ENCODE data around the gene DTX2. TPM values are rescaled to one million over a fixed set of nuclear protein-coding genes. Genes with fewer than 3 reads are reported as not detected.
A peak's percentile ranks its signal among the peaks of the same experiment; 100 is the strongest.
"Not testable (repeated sequence)": the region's sequence is repeated elsewhere in the genome, so short reads cannot be mapped to it uniquely, and the experiment has no call there.

Gene DTX2
- total RNA-seq, 2 experiments from 2014 or later = 9.6 to 27.8 TPM

DNA sequence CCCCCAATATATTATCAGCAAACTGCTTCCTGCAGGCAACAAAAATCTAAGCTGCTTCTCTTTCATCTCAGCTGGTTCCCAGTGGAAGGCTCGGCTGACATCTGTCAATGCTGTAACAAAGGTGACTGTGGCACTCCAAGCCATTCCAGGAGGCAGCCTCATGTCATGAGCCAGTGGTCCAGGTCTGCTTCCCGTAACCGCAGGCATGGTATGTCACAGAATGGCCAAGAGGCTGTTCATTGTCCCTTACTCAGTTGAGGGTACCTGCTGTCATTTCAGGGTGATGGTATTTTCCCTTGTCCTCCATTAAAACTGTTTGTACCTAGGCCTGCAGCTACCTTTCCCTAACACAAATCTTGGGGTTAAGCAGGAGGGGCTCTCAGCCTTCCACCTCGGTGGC lies 21.1 kb upstream of the DTX2 start:
- H3K27ac ChIP-seq (ENCODE audit: low read depth, low read length, poor library complexity, severe bottlenecking); H3K36me3 ChIP-seq (ENCODE audit: insufficient read depth, low read length); H3K4me3 ChIP-seq (ENCODE audit: low read depth, low read length, poor library complexity, severe bottlenecking); H3K79me2 ChIP-seq (ENCODE audit: insufficient read depth, low read depth, low read length); H2AFZ ChIP-seq (ENCODE audit: low read length); H4K20me1 ChIP-seq (ENCODE audit: insufficient read depth, low read length); BruUV-seq (replicated peaks); DNase-seq (ENCODE audit: low spot score); H3K9me3 ChIP-seq (ENCODE audit: low read length); intact Hi-C loops (cut with micrococcal nuclease; ENCODE audit: unreplicated experiment); CTCF ChIA-PET (ENCODE audit: unreplicated experiment); H3K9me2 ChIP-seq (ENCODE audit: insufficient read depth, low read length); POLR2A ChIA-PET; H3K4me1 ChIP-seq (ENCODE audit: insufficient read depth, low read length, poor library complexity, severe bottlenecking); H3K4me2 ChIP-seq (ENCODE audit: low read length): not testable (repeated sequence)

DNA sequence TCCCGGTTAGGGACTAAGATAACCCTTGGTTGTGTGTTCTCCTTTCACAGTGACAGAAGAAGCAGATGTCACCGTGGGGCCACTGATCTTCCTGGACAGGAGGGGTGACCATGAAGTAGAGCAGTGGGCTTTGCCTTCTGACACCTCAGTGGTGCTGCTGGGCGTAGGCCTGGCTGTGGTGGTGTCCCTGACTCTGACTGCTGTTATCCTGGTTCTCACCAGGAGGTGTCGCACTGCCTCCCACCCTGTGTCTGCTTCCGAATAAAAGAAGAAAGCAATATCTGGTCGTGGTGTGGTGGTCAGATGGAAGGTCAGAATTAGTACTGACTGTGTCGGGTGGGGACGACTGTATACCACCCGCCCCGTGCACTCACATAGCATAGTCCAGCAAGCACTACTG lies 19.7 kb upstream of the DTX2 start:
- H3K79me2 ChIP-seq (ENCODE audit: insufficient read depth, low read depth, low read length); H3K36me3 ChIP-seq (ENCODE audit: insufficient read depth, low read length); H3K4me3 ChIP-seq (ENCODE audit: low read depth, low read length, poor library complexity, severe bottlenecking); H3K4me2 ChIP-seq (ENCODE audit: low read length); intact Hi-C loops (cut with micrococcal nuclease; ENCODE audit: unreplicated experiment); H4K20me1 ChIP-seq (ENCODE audit: insufficient read depth, low read length); CTCF ChIA-PET (ENCODE audit: unreplicated experiment); DNase-seq (ENCODE audit: low spot score); H3K9me3 ChIP-seq (ENCODE audit: low read length); BruUV-seq (replicated peaks); H3K4me1 ChIP-seq (ENCODE audit: insufficient read depth, low read length, poor library complexity, severe bottlenecking); H2AFZ ChIP-seq (ENCODE audit: low read length); POLR2A ChIA-PET; H3K27ac ChIP-seq (ENCODE audit: low read depth, low read length, poor library complexity, severe bottlenecking); H3K9me2 ChIP-seq (ENCODE audit: insufficient read depth, low read length): not testable (repeated sequence)

DNA sequence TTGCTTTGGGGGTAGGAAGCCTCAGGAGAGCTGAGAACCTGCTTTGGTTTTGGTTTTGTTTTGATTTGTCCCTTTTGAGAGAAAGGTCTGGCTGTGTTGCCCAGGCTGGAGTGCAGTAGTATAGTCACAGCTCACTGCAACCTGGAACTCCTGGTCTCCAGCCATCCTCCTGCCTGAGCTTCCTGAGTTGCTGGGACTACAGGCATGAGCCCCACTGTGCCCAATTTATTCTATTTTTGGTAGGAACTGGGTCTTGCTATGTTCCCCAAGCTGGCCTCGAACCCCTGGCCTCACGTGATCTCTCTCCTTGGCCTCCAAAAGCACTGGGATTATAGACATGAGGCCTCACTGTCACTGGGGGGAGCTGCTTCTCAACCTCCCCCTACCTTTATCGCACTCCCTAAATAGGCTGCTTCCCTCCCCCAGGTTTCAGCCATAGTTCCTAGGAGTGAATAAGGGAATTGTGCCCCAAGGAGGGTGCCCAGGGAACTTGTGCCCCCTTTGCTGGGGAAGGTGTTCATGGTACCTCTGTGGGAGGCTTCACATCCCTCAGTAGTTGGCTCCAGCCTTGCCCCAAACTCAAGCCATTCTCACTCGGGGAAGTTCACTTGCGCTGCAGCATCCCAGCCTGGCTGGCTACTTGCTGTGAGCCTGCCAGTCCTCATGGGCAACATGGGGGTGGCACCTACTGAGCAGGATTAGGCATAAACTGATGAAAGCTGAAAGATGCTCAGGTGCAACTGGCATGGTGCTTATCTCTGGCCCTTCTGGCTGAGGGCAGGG lies 18.7 kb upstream of the DTX2 start:
- CTCF ChIA-PET (ENCODE audit: unreplicated experiment); BruUV-seq (replicated peaks); DNase-seq (ENCODE audit: low spot score); H3K4me3 ChIP-seq (ENCODE audit: low read depth, low read length, poor library complexity, severe bottlenecking); intact Hi-C loops (cut with micrococcal nuclease; ENCODE audit: unreplicated experiment); H3K9me3 ChIP-seq (ENCODE audit: low read length); H3K79me2 ChIP-seq (ENCODE audit: insufficient read depth, low read depth, low read length); POLR2A ChIA-PET; H2AFZ ChIP-seq (ENCODE audit: low read length); H3K9me2 ChIP-seq (ENCODE audit: insufficient read depth, low read length); H3K36me3 ChIP-seq (ENCODE audit: insufficient read depth, low read length); H3K4me1 ChIP-seq (ENCODE audit: insufficient read depth, low read length, poor library complexity, severe bottlenecking); H4K20me1 ChIP-seq (ENCODE audit: insufficient read depth, low read length); H3K4me2 ChIP-seq (ENCODE audit: low read length); H3K27ac ChIP-seq (ENCODE audit: low read depth, low read length, poor library complexity, severe bottlenecking): not testable (repeated sequence)

DNA sequence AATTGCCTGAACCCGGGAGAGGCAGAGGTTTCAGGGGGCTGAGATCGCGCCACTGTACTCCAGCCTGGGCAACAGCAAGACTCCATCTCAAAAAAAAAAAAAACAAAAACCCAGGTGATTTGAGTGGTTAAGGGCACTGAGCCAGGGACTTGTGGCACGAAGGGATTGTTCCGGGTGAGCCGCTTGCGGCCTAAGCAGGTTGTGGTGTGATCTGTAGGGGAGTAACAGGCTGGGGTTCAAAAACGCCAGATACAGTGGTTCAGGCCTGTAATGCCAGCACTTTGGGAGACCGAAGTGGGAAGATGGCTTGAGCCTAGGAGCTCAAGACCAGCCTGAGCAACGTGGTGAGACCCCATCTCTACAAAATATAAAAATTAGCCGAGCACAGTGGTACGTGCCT lies 17.7 kb upstream of the DTX2 start:
- H3K9me3 ChIP-seq (ENCODE audit: low read length); H3K9me2 ChIP-seq (ENCODE audit: insufficient read depth, low read length); H3K79me2 ChIP-seq (ENCODE audit: insufficient read depth, low read depth, low read length); H4K20me1 ChIP-seq (ENCODE audit: insufficient read depth, low read length); H3K36me3 ChIP-seq (ENCODE audit: insufficient read depth, low read length); intact Hi-C loops (cut with micrococcal nuclease; ENCODE audit: unreplicated experiment); DNase-seq (ENCODE audit: low spot score); H3K4me2 ChIP-seq (ENCODE audit: low read length); H3K27ac ChIP-seq (ENCODE audit: low read depth, low read length, poor library complexity, severe bottlenecking); H2AFZ ChIP-seq (ENCODE audit: low read length); POLR2A ChIA-PET; H3K4me1 ChIP-seq (ENCODE audit: insufficient read depth, low read length, poor library complexity, severe bottlenecking); H3K4me3 ChIP-seq (ENCODE audit: low read depth, low read length, poor library complexity, severe bottlenecking); BruUV-seq (replicated peaks); CTCF ChIA-PET (ENCODE audit: unreplicated experiment): not testable (repeated sequence)

DNA sequence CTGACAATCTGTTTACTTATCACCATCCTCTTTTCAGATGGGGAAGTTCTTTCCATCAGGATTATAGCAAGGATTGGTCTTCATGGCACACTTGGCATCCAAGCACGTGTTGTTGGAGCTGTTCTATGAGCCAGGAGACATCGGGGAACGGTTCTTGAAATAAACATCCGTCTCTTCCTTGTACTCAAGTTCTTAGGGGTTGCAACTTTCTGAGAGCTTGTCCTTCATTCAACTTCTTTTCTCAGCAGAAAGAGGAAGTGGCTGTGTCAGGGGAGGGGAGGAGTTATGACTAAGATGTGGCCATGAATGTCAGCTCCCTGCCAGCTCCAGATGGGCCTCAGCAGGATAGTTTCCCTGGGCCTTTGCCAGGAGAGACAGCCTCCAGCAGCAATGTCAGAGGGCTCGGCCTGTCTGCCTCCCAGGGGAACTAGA lies 15.9 kb upstream of the DTX2 start:
- CTCF ChIA-PET (ENCODE audit: unreplicated experiment); H4K20me1 ChIP-seq (ENCODE audit: insufficient read depth, low read length); H3K79me2 ChIP-seq (ENCODE audit: insufficient read depth, low read depth, low read length); intact Hi-C loops (cut with micrococcal nuclease; ENCODE audit: unreplicated experiment); H3K9me2 ChIP-seq (ENCODE audit: insufficient read depth, low read length); H3K9me3 ChIP-seq (ENCODE audit: low read length); H3K4me1 ChIP-seq (ENCODE audit: insufficient read depth, low read length, poor library complexity, severe bottlenecking); BruUV-seq (replicated peaks); H3K4me3 ChIP-seq (ENCODE audit: low read depth, low read length, poor library complexity, severe bottlenecking); POLR2A ChIA-PET; H3K36me3 ChIP-seq (ENCODE audit: insufficient read depth, low read length): not testable (repeated sequence)
- H3K27ac ChIP-seq (ENCODE audit: low read depth, low read length, poor library complexity, severe bottlenecking) = peak overlapping the region; percentile 47
- H2AFZ ChIP-seq (ENCODE audit: low read length) = peak overlapping the region; percentile 64; the same call in 1 of the 2 replicates
- peak overlapping the region; percentile 56 for H3K4me2 ChIP-seq (ENCODE audit: low read length)
- DNase-seq (ENCODE audit: low spot score) = peak; percentile 35

DNA sequence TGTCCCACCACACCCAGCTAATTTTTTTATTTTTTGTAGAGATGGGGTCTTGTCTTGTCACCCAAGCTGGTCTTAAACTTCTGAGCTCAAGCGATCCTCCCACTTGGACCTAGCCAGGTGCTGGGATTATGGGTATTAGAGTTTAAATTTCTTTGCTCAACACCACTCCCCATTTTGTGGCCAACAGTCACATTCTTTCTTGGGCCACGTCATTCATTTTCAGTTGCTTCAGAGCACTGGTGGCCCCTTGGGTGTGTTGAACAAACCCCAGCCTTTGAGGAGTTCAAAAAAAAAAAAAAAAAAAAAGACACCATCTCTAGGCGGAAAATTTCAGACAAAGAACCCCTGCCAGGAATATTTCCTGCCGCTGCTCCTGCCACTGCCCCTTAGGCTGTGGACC lies 4.5 kb upstream of the DTX2 start:
- CTCF ChIA-PET (ENCODE audit: unreplicated experiment); H2AFZ ChIP-seq (ENCODE audit: low read length); H3K4me3 ChIP-seq (ENCODE audit: low read depth, low read length, poor library complexity, severe bottlenecking); H3K36me3 ChIP-seq (ENCODE audit: insufficient read depth, low read length); H3K79me2 ChIP-seq (ENCODE audit: insufficient read depth, low read depth, low read length); POLR2A ChIA-PET; DNase-seq (ENCODE audit: low spot score); H3K9me3 ChIP-seq (ENCODE audit: low read length); intact Hi-C loops (cut with micrococcal nuclease; ENCODE audit: unreplicated experiment); H3K4me1 ChIP-seq (ENCODE audit: insufficient read depth, low read length, poor library complexity, severe bottlenecking); H3K4me2 ChIP-seq (ENCODE audit: low read length); BruUV-seq (replicated peaks); H3K9me2 ChIP-seq (ENCODE audit: insufficient read depth, low read length); H3K27ac ChIP-seq (ENCODE audit: low read depth, low read length, poor library complexity, severe bottlenecking); H4K20me1 ChIP-seq (ENCODE audit: insufficient read depth, low read length): not testable (repeated sequence)

DNA sequence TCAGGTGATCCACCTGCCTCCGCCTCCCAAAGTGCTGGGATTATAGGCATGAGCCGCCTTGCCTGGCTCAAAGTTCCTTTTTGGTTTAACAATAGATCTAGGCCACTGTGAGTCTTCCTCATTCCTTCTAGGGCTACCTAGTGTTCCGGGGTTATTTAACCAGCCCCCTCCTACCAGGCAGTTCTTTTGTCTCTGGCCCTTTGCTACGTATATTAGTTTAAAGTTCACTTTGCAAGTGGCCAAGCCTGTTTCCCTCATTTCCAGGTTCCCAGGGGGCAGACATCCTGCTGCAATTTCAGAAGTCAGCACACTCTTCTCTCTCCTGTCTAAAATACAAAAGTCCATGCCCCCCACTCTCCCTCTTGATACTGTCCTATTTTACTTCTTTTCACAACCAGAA lies 3.0 kb upstream of the DTX2 start:
- H3K4me1 ChIP-seq (ENCODE audit: insufficient read depth, low read length, poor library complexity, severe bottlenecking); H4K20me1 ChIP-seq (ENCODE audit: insufficient read depth, low read length); BruUV-seq (replicated peaks); H3K4me2 ChIP-seq (ENCODE audit: low read length); DNase-seq (ENCODE audit: low spot score); POLR2A ChIA-PET; H3K4me3 ChIP-seq (ENCODE audit: low read depth, low read length, poor library complexity, severe bottlenecking); H3K9me2 ChIP-seq (ENCODE audit: insufficient read depth, low read length); intact Hi-C loops (cut with micrococcal nuclease; ENCODE audit: unreplicated experiment); CTCF ChIA-PET (ENCODE audit: unreplicated experiment); H3K9me3 ChIP-seq (ENCODE audit: low read length); H2AFZ ChIP-seq (ENCODE audit: low read length); H3K27ac ChIP-seq (ENCODE audit: low read depth, low read length, poor library complexity, severe bottlenecking); H3K79me2 ChIP-seq (ENCODE audit: insufficient read depth, low read depth, low read length); H3K36me3 ChIP-seq (ENCODE audit: insufficient read depth, low read length): not testable (repeated sequence)

Data from OCI-LY7 (cell line).